ENCODE data around the gene PLA2G4A.

Gene PLA2G4A

GRCh38 chr1:187027253-187027652 is 198.5 kb downstream of the PLA2G4A start:
- no peak for DNase-seq (ENCODE audit: low read depth)

- no peak for DNase-seq (ENCODE audit: low read depth)
Observed at GRCh38 chr1:187032316-187032981, 203.7 kb downstream of the PLA2G4A start.

- DNase-seq (ENCODE audit: low read depth) = peak; percentile 21
Observed at GRCh38 chr1:187032982-187033692, 204.4 kb downstream of the PLA2G4A start.

- DNase-seq (ENCODE audit: low read depth) = no peak
Observed at GRCh38 chr1:187033693-187034390, 205.1 kb downstream of the PLA2G4A start.

- DNase-seq (ENCODE audit: low read depth) = no peak
Observed at GRCh38 chr1:187034501-187034900, 205.8 kb downstream of the PLA2G4A start.

- DNase-seq (ENCODE audit: low read depth) = no peak
Observed at GRCh38 chr1:187037973-187038553, 209.3 kb downstream of the PLA2G4A start.

All from iris pigment epithelial cell (primary cell).